Trophoblast cell (in vitro differentiated cells and primary cell): ENCODE data around the gene SP140L.

Source experiments
- DNase-seq, 2 donors: peaks; one replicate each; pipeline ENCODE4 v3.0.0-alpha.2; 2016
- H2AFZ ChIP-seq: 2 replicates; pipeline ENCODE4 v1.6.1; 2013; ENCODE audit warnings: low read length, moderate library complexity, mild to moderate bottlenecking; ENCODE audit not compliant: insufficient read depth, poor library complexity
- H2AK5ac ChIP-seq: 2 replicates; pipeline ENCODE4 v1.6.1; 2013; ENCODE audit warnings: mild to moderate bottlenecking, low read length
- H2BK120ac ChIP-seq: 2 replicates; pipeline ENCODE4 v1.6.1; 2013; ENCODE audit warnings: low read length, mild to moderate bottlenecking, moderate library complexity; ENCODE audit not compliant: insufficient read depth, poor library complexity
- H2BK12ac ChIP-seq: 2 replicates; pipeline ENCODE4 v1.6.1; 2013; ENCODE audit warnings: mild to moderate bottlenecking, low read length, moderate library complexity
- H2BK5ac ChIP-seq: 2 replicates; pipeline ENCODE4 v1.6.1; 2013; ENCODE audit warnings: low read length, low read depth, moderate library complexity, mild to moderate bottlenecking; ENCODE audit not compliant: poor library complexity
- H3K14ac ChIP-seq: 2 replicates; pipeline ENCODE4 v1.6.1; 2013; ENCODE audit warnings: mild to moderate bottlenecking, low read length
- H3K18ac ChIP-seq: 2 replicates; pipeline ENCODE4 v1.6.1; 2013; ENCODE audit warnings: mild to moderate bottlenecking, low read length
- H3K23ac ChIP-seq: 2 replicates; pipeline ENCODE4 v1.6.1; 2013; ENCODE audit warnings: low read length
- H3K27ac ChIP-seq: 2 replicates; pipeline ENCODE4 v1.5.1; 2013; ENCODE audit warnings: low read depth, mild to moderate bottlenecking, inconsistent platforms, low read length, moderate library complexity
- H3K27me3 ChIP-seq: 2 replicates; pipeline ENCODE4 v1.6.1; 2013; ENCODE audit warnings: inconsistent platforms, mild to moderate bottlenecking, low read length, moderate library complexity; ENCODE audit not compliant: insufficient read depth
- H3K36me3 ChIP-seq, 2 experiments: 1 replicate in 1 of 2; 2 replicates in 1 of 2; pipeline ENCODE4 v1.6.1; 2013; ENCODE audit warnings: low read length in 2 of 2, mild to moderate bottlenecking in 2 of 2, moderate library complexity in 1 of 2; ENCODE audit not compliant: insufficient read depth in 2 of 2, control insufficient read depth in 1 of 2
- H3K4ac ChIP-seq: 2 replicates; pipeline ENCODE4 v1.6.1; 2013; ENCODE audit warnings: low read depth, mild to moderate bottlenecking, low read length, moderate library complexity
- H3K4me1 ChIP-seq, 2 experiments: 1 replicate in 1 of 2; 2 replicates in 1 of 2; pipeline ENCODE4 v1.6.1; 2013; ENCODE audit warnings: low read length in 2 of 2, mild to moderate bottlenecking in 2 of 2, moderate library complexity in 1 of 2; ENCODE audit not compliant: insufficient read depth in 2 of 2, control insufficient read depth in 1 of 2
- H3K4me2 ChIP-seq: 2 replicates; pipeline ENCODE4 v1.6.1; 2013; ENCODE audit warnings: inconsistent platforms, mild to moderate bottlenecking, low read length, moderate library complexity
- H3K4me3 ChIP-seq: 2 replicates; pipeline ENCODE4 v1.5.1; 2013; ENCODE audit warnings: mild to moderate bottlenecking, low read depth, low read length, inconsistent platforms
- H3K79me1 ChIP-seq: one replicate; pipeline ENCODE4 v1.6.1; 2013; ENCODE audit warnings: low read length
- H3K79me2 ChIP-seq: 2 replicates; pipeline ENCODE4 v1.6.1; 2013; ENCODE audit warnings: low read length, mild to moderate bottlenecking; ENCODE audit not compliant: control insufficient read depth, insufficient read depth, poor library complexity
- H3K9ac ChIP-seq: 2 replicates; pipeline ENCODE4 v1.6.1; 2013; ENCODE audit warnings: mild to moderate bottlenecking, low read length
- H3K9me3 ChIP-seq: 2 replicates; pipeline ENCODE4 v1.6.1; 2013; ENCODE audit warnings: low read depth, mild to moderate bottlenecking, control low read depth, inconsistent platforms, low read length; ENCODE audit not compliant: insufficient read depth
- H4K12ac ChIP-seq: 2 replicates; pipeline ENCODE4 v1.6.1; 2013; ENCODE audit warnings: low read depth, mild to moderate bottlenecking, low read length, moderate library complexity
- H4K8ac ChIP-seq: 2 replicates; pipeline ENCODE4 v1.6.1; 2013; ENCODE audit warnings: low read depth, mild to moderate bottlenecking, low read length, moderate library complexity
- H4K91ac ChIP-seq: one replicate; pipeline ENCODE4 v1.6.1; 2013; ENCODE audit warnings: low read depth, mild to moderate bottlenecking, low read length, moderate library complexity
- WGBS: extraction: QIAGEN DNeasy Blood & Tissue Kit; methylation state at CpG from one replicate; pipeline ENCODE4 v1.1.7; 2013; ENCODE audit warnings: missing lambda C conversion rate; ENCODE audit not compliant: insufficient read length, insufficient coverage; ENCODE audit errors: extremely low coverage; 5-methylcytosine and 5-hydroxymethylcytosine counted together

Gene SP140L

GRCh38 chr2:230319211-230319862, 7.7 kb upstream of the SP140L start:
- Histone ChIP-seq H3K9ac (no peak overlapping the region), H2BK5ac (no peak overlapping the region), H3K36me3 (no peaks in the 10 kb centered on the region), H3K4me3 (no peak overlapping the region), H4K12ac (no peak overlapping the region), H3K27ac (no peak overlapping the region), H4K91ac (no peak overlapping the region), H3K79me2 (no peaks in the 10 kb centered on the region), H3K4me2 (no peak overlapping the region), H3K14ac (no peak overlapping the region), H3K4me1 (no peaks in the 10 kb centered on the region), H3K18ac (no peak overlapping the region), H3K4ac (no peak overlapping the region), H3K27me3 (no peaks in the 10 kb centered on the region), H2AK5ac (no peak overlapping the region), H2AFZ (no peak overlapping the region), H3K79me1 (no peaks in the 10 kb centered on the region), H2BK120ac (no peak overlapping the region), H3K23ac (no peak overlapping the region), H4K8ac (no peak overlapping the region), H3K9me3 (peaks cover 15% of the 10 kb centered on the region), H2BK12ac (no peak overlapping the region)
- DNase-seq = no peak
- no CpG with 5 or more reads among the region's 5 CpGs for WGBS

GRCh38 chr2:230321031-230321430, 6.0 kb upstream of the SP140L start:
- Histone ChIP-seq H3K9me3 (peaks cover 15% of the 10 kb centered on the region), H3K14ac (no peak overlapping the region), H2BK5ac (no peak overlapping the region), H2BK120ac (no peak overlapping the region), H3K9ac (no peak overlapping the region), H2BK12ac (no peak overlapping the region), H2AK5ac (no peak overlapping the region), H3K4me3 (no peak overlapping the region), H4K12ac (no peak overlapping the region), H3K36me3 (no peaks in the 10 kb centered on the region), H3K4me1 (no peaks in the 10 kb centered on the region), H3K79me1 (no peaks in the 10 kb centered on the region), H3K23ac (no peak overlapping the region), H4K8ac (no peak overlapping the region), H2AFZ (no peak overlapping the region), H3K27ac (no peak overlapping the region), H3K4ac (no peak overlapping the region), H3K4me2 (no peak overlapping the region), H3K79me2 (no peaks in the 10 kb centered on the region), H3K18ac (no peak overlapping the region), H4K91ac (no peak overlapping the region), H3K27me3 (no peaks in the 10 kb centered on the region)
- WGBS = no CpG with 5 or more reads among the region's 2 CpGs
- no peak for DNase-seq

- Histone ChIP-seq H3K79me1 (peaks cover 2% of the 10 kb centered on the region), H3K79me2 (no peaks in the 10 kb centered on the region), H4K8ac (no peak overlapping the region), H2BK5ac (no peak overlapping the region), H3K27me3 (no peaks in the 10 kb centered on the region), H2AK5ac (no peak overlapping the region), H3K9me3 (peaks cover 15% of the 10 kb centered on the region), H3K4me2 (no peak overlapping the region), H4K91ac (no peak overlapping the region), H3K9ac (no peak overlapping the region), H3K18ac (no peak overlapping the region), H4K12ac (no peak overlapping the region), H2BK120ac (no peak overlapping the region), H3K14ac (no peak overlapping the region), H3K4me3 (no peak overlapping the region), H3K23ac (no peak overlapping the region), H2BK12ac (no peak overlapping the region), H3K27ac (no peak overlapping the region), H3K4ac (no peak overlapping the region), H2AFZ (no peak overlapping the region), H3K4me1 (peaks cover 3 to 7% of the 10 kb centered on the region in 2 experiments), H3K36me3 (no peaks in the 10 kb centered on the region)
- no peak for DNase-seq
- WGBS = no CpG with 5 or more reads among the region's 12 CpGs
Measured at GRCh38 chr2:230322561-230323384, 4.2 kb upstream of the SP140L start.

GRCh38 chr2:230323385-230324106, 3.4 kb upstream of the SP140L start:
- Histone ChIP-seq H3K9me3 (peaks cover 15% of the 10 kb centered on the region), H4K8ac (no peak overlapping the region), H3K9ac (no peak overlapping the region), H2BK12ac (no peak overlapping the region), H4K91ac (no peak overlapping the region), H3K4me2 (no peak overlapping the region), H2AFZ (no peak overlapping the region), H3K23ac (no peak overlapping the region), H3K79me1 (peaks cover 2% of the 10 kb centered on the region), H2BK5ac (no peak overlapping the region), H2AK5ac (no peak overlapping the region), H4K12ac (no peak overlapping the region), H3K79me2 (no peaks in the 10 kb centered on the region), H3K4me3 (peak overlapping the region; percentile 8), H3K27me3 (no peaks in the 10 kb centered on the region), H3K36me3 (no peaks in the 10 kb centered on the region), H3K14ac (no peak overlapping the region), H3K27ac (no peak overlapping the region), H3K4ac (no peak overlapping the region), H3K18ac (no peak overlapping the region), H2BK120ac (no peak overlapping the region), H3K4me1 (peaks cover 3 to 7% of the 10 kb centered on the region in 2 experiments)
- no peak for DNase-seq
- 100% methylated on average over 4 of the region's 18 CpGs for WGBS
